HG03520 (cell line): ENCODE data around the gene KLHL33.

Experiments
- ATAC-seq: cut with Tn5 transposase; IDR thresholded peaks from one replicate; pipeline ENCODE4 v1.9.1; 2021; ENCODE audit warnings: mild to moderate bottlenecking, moderate library complexity; ENCODE audit not compliant: unreplicated experiment

KLHL33 gene

DNA sequence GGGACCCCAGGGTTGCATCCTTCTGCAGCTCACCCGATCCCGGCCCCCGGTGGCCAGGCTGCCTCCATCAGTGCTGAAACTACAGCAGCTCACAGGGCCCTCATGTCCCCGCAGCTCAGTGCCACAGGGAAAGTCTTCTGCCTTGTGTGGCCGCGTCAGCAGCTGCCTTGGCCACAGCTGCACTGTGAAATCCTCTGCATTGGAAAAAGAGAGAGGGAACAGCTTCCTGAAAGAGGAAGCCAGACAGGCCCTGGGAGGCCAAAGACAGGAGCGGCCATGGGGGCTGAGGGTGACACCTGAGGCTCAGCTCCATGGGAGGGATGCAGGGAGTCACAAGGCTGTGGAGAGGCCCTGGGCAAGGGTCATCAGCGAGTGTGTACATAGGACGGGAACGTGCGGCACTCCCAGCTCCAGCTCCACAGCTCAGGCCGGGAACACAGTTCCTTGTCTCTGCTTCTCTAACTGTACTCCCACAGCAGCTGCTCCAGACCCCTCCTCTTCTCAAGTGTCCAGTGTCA lies 59.8 kb downstream of the KLHL33 start:
- no peak for ATAC-seq
